Measurements from ENCODE around the gene IGLL5. TPM values are rescaled to one million over a fixed set of nuclear protein-coding genes. Genes with fewer than 3 reads are reported as not detected.

IGLL5 gene
- total RNA-seq, 1 donor from 2014 or later: not detected

DNA sequence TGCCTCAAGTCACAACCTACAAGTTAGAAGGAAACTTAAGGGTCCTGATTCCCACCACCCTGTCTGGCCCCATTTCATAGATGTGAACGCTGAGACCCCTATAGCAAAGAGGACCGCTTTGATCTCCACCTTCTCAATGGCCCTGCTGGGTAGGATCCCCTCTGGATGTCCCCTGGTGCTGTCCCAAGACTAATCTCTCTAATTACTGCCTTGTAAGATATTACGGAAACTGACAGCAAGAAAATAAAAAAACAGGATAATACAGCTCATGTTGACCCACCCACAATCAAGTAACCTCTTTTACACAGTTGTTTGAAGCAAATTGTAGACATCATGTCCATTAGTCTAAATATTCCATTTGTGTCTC lies 20.9 kb downstream of the IGLL5 start:
- ATAC-seq (no peak), DNase-seq (ENCODE audit: missing footprints) (no peak)
- intact Hi-C loops (cut with DNase I): no loop called here

DNA sequence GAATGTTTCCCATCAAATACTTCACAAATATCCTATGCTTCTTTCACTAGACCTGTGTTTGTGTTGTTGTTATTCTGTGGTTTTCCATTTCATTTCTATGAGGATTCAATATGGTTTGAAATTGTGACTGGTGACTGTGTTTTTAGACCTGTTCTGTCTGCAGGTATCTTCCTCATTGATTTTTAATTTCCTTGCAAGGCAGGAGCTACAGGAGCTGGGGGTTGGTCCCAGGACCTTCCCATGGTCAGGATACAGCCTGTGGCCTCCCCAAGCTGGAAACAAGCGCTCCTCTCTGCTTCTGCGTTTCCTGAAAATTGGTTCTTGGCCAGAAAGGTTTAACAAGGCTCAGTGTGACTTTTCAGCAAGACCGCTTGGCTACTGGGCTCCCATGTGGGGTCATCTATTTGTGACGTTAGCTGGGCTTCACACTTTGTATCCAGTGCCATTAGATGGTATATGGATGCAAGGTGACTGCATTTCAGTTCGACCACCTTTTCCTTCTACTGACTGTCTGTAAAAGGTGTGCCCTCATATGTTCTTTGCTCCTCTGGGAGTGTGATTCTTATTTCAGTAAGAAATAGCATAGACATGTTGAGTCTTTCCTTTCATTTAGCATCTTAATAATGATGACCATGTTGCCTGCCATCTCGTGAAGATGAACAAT lies 21.5 kb downstream of the IGLL5 start:
- intact Hi-C loops (cut with DNase I): no loop called here
- no peak for ATAC-seq
- DNase-seq (ENCODE audit: missing footprints): no peak

DNA sequence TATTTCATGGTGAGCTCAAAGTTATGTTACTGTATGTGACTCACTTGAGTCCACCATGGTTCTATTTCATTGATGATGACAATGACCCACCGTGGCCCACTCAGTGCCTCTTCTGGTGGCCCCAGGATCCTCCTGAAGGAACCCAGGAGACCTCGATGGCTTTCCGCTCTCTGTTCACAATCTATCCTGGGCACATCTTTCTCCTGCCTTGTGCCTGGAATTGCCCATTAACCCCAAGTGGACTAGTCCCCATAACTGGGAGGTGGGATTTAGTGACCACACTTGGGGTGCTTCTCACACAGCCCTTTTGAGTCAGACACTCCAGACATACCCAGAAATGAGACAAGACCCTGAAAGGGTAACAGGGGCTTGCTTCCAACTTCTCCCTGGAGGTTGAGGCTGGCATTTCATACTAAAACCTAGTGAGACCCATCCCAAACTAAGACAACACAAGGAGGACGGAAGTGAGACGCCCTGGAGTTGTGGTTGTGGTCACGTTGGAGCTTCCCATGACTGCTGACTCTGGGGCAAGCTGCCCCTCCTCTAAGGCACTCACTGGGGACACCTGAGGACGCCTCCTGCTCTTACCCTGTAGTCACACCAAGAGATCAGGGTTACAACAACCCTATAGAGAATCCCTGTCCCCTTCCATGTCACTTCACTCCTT lies 22.1 kb downstream of the IGLL5 start:
- ATAC-seq (no peak), DNase-seq (ENCODE audit: missing footprints) (no peak)
- intact Hi-C loops (cut with DNase I): no loop called here

DNA sequence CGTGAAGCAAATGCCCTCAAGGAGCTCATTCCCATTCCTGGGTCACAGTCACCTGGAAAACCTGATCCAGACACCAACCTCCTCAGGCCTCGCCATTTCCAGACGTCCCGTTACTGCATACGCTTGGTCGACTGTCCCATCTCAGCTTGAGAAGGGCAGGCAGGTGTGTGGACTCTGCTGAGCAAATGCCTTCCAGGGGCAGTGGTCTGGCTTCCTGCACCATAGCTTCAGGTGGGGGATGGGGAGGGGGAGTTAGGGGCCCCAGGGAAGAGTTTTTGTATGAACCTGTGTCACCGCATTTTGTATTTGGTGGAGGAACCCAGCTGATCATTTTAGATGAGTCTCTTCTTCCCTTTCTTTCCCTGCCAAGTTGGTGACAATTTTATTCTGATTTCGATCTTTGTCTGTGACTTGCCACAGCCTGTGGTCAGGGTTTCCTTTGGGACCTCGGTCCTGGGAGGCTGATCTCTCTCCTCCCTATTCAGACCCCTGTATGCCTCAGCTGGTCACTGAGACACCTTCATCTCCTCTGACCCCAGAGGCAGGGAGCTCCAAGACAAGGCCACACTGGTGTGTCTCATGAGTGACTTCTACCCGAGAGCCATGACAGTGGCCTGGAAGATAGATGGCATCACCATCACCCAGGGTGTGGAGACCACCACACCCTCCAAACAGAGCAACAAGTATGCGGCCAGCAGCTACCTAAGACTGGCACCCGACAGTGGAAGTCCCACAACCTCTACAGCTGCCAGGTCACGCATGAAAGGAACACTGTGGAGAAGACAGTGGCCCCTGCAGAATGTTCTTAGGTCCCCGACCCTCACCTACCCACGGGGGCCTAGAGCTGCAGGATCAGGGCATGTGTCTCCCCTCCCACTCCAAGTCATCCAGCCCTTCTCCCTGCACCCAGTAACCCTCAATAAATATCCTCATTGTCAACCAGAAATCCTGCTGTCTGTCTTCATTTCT lies 22.9 kb downstream of the IGLL5 start:
- DNase-seq (ENCODE audit: missing footprints) (no peak), ATAC-seq (no peak)
- intact Hi-C loops (cut with DNase I): no loop called here

DNA sequence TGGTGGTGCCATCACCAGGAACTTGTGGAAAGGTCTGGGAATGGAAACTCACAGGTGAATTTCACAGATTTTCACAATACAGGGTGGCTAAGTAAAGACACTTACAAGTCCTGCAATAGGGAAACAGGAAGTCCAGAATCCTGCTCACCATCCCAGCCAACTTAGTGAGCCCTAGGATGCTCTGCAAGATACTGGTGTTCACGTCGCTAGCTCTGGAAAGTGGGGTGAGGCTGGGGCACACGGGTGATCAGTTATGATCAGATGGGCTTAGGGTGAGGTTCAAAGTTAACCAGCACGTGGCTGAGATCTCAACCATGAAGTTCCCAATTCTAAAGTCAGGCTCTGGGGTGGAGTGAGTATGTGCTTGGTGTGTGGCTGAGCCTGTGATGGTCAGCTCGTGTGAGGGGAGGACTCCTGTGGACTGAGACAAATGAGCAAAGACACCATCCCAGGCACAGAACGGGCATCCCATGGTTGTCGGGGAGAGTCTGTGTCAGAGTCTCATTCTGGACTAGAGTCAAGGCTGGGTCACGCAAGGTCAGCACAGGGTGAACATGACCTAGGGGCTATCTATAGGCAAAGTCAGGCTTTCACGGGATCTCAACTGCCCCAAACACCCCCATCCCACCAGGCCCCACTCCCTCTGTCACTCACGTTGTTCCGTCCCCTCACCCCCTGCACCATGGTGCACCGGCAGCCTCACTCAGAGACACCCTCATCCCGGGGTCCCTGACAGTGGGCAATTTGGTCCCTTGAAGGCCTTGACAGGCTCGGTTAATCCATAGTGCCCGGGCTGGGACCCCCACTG lies 23.9 kb downstream of the IGLL5 start:
- intact Hi-C loops (cut with DNase I): no loop called here
- no peak for ATAC-seq
- DNase-seq (ENCODE audit: missing footprints): no peak

DNA sequence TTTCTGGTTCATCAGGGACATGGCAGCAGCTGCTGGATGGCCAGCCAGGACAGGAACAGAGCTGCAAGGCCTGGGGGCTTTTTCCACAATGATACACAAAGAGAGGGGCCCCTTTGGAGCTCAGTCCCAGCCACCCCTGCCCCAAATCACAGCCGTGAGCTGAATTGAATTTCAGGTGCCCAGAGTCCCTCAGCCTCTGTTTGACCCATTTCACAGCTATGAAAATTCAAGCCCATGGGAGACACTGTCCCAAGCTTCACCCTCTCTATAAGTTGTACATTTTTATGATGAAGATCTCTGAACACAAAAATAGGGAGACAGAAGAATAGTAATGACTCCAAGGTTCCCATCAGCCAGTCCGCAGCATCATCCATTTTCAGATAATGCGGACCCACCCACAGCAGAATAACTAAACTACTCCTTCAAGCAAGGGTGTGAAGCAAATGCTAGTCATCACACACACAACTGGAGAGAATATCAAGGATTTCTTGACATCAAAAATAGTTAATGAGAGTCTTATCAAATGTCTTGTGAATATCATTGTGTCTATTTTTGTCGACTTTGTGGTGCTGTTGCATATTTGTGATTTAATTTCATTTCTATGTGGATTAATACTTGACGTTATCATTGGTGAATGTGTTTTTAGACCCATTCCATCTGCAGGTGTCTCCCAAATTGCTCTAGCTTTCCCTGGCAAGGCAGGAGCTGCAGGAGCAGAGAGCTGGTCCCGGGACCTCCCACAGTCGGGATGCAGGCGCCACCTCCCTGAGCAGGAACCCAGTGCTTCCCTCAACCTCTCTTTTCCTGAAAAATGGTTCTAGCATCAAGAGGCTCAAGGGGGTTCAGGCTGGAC lies 24.7 kb downstream of the IGLL5 start:
- intact Hi-C loops (cut with DNase I): no loop called here
- no peak for DNase-seq (ENCODE audit: missing footprints)
- no peak for ATAC-seq

DNA sequence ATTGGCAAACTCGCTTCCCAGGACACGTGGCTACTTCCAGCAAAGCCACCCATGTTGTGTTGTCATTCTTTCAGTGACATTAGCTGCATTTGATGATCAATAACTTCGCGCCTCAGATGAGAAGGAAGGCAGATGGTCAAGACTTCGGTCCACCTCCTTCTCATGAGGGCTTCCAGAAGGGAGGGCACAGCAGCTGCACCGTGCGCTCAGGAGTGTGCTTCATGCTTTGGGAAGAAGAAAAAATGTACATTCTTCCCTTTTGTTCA lies 25.3 kb downstream of the IGLL5 start:
- intact Hi-C loops (cut with DNase I): no loop called here
- DNase-seq (ENCODE audit: missing footprints): no peak
- no peak for ATAC-seq

DNA sequence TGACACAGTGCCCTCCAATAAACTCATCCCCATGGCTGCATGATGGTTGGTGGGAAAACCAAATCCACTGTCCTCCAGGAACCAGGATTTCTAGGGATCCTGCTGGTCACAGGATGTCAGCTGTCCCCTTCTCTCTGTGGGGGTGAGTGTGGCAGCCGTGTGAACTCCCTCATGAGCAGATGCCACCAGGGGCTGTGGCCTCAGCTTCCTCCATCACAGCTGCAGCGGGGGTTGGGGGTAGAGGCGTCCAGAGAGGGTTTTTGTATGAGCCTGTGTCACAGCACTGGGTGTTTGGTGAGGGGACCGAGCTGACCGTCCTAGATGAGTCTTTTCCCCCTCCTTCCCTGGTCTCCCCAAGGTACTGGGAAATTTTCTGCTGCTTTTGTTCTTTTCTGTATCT lies 26.4 kb downstream of the IGLL5 start:
- intact Hi-C loops (cut with DNase I): no loop called here
- DNase-seq (ENCODE audit: missing footprints) (no peak), ATAC-seq (no peak)

DNA sequence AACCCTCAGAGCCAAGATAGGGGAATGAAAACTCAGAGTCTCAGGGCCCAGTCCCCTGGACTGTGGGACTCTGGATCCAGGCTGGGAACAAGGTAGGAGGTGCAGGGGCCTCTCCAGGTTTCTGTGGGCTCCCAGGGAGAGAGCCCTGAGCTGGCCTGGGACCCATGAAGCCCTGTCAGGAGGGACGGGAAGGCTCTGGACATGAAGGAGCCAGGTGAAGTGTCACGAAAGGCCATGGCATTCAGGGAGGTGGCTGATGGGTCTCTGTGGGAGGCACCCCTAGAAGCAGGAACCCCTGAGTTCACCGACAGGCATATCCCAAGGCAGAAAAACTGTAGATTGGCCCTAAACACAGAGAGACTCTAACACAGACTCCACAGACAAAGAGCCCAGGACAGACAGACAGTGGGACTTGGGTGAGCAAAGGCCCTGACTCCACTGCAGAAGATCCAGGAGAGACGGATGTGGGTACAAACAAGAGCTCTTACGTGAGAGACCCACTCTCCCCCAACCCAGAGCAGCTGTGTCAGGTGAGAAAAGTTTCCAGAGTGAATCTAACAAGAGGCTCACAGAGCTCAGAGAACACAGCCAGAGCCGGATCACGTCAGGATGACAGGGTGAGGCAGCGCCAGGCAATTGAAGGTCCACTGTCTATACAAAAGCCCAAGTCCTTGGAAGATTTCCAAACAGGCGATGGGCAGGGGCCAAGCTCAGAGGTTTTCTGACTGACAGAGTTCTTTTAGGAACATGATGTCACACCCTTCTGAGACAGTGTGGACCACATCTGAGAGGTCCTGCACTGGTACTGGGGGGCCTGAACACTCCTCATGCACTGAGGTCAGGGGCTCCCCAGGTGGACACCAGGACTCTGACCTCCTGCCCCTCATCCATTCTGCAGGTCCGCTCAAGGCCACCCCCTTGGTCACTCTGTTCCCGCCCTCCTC lies 27.4 kb downstream of the IGLL5 start:
- intact Hi-C loops (cut with DNase I): no loop called here
- DNase-seq (ENCODE audit: missing footprints): no peak
- ATAC-seq: no peak

DNA sequence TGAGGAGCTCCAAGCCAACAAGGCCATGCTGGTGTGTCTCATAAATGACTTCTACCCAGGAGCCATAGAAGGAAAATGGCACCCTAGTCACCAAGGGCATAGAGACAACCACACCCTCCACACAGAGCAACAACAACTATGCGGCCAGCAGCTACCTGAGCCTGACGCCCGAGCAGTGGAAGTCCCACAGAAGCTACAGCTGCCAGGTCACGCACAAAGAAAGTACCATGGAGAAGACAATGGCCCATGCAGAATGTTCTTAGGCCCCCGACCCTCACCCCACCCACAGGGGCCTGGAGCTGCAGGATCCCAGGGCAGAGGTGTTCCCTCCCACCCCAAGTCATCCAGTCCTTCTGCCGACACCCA lies 28.0 kb downstream of the IGLL5 start:
- intact Hi-C loops (cut with DNase I): no loop called here

DNA sequence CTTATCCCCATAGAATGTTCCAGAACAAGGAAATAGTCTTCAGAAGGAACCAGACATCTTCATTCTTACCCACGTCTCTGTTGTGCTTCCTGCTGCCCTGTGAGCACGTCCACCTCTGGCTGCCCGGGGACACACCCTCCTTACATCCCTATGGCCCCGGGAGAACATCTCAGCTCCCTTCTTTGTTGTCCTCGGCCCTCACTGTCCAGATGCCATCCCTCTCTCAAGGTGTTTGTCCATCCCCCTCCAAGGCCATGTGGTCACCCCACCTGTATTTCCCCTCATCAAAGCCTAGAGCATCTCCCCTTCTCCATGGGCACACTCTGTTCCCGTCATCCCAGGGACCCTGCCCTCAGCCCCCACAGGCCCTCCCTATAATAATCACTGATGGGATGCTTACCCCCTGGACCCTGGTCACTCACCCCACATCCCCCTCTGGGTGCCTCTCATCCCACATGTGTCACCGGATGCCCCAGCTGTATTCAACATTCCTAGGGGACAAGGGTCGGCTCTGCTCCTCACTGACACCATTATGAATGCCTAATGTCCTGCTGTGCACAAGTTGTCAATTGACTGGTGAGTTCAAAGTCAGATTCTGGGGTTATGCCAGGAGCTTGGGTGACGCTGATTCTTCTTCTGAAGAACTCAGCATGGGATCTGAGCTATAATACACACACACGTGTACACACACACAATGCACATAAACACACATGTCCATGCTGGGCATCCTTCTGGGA lies 28.8 kb downstream of the IGLL5 start:
- DNase-seq (ENCODE audit: missing footprints) (no peak), ATAC-seq (no peak)
- intact Hi-C loops (cut with DNase I): no loop called here

More for the DNA sequence above, 28.0 kb downstream of the IGLL5 start:
- ATAC-seq: no peak
- DNase-seq (ENCODE audit: missing footprints): no peak

DNA sequence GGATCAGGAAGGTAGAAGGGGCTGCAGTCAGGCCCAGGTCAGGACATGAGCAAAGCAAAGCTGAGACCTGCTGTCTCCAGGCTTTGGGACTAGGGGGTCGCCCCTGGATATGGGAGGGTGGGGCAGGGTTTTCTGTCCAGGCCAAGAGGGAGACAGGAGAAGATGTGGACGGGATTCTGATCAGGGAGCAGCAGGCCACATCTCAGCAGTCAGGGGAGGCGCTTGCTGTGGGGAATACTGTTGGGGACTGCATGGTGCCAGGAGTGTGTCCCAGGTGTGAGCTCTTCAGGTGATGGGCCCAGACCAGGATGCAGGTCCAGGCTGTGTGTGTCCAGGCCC lies 29.3 kb downstream of the IGLL5 start:
- DNase-seq (ENCODE audit: missing footprints): no peak
- no peak for ATAC-seq
- intact Hi-C loops (cut with DNase I): no loop called here

DNA sequence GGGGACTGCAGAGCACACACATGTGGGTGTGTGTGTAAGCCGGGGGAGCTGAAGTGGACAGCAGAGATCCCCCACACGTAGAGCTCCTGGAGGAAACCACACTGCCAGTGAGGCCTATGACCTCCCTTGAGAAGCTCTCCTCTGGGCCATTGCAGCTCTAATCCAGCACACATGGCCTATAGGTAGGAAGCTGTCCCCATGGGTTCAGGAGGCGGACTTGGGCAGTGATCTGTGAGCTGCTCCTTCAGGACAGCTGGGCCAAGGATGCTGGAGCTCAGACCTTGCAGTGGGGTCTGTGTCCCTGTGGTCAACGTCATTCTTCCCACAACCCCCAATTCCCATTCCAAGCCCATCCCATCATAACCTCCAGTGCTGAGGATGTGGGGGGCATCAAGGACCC lies 29.8 kb downstream of the IGLL5 start:
- DNase-seq (ENCODE audit: missing footprints) (no peak), ATAC-seq (no peak)
- intact Hi-C loops (cut with DNase I): no loop called here

DNA sequence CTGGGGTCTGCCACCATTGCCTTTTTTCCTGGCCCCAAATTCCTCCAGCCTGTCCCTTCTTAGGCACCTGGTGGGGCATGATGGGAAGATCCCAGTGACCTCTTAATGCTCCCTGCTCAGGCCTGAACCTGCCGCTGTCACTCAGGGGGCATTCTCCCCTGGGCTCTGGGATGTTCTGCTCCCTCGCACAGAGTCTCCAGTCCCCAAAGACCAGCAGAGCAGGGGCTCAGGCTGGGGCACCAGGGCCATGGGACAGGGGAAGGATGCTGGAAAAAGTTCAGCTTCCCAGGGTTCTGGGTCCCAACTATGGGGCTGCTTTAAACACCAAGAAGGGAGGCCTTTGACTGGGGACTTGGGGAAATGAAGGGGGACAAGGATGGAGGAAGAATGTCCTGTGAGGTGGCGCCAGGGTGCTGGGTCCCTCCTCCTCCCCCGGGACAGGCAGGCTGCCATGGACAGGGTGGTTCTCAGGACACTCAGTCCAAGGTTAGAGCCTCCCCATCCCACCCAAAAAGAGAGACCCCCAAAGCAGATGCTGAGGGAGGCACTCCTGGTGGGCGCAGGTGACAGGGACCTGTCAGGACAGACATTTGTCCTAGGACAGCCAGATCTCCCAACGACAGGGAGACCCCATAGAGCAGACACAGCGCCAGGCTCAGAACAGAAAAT lies 30.8 kb downstream of the IGLL5 start:
- DNase-seq (ENCODE audit: missing footprints) (no peak), ATAC-seq (no peak)
- intact Hi-C loops (cut with DNase I): no loop called here

DNA sequence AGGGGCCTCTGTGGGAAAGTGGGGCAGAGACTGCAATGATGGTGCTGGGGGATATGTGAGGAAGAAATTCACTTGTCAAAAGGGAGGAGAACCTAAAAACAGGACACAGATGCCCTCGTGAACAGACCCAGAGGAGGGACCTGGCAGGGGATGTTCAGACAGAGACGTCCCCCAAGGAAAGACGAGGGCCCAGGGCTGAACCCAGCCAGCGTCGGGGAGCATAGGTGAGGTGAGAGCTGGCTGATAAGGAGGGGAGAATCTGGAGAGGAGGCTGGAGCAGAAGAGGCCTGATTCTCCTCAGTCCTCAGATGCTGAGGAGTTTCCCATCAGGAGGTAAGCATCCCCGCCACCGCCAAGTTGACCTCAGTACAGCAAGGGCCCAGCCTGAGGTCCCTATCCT lies 31.4 kb downstream of the IGLL5 start:
- intact Hi-C loops (cut with DNase I): no loop called here
- ATAC-seq (no peak), DNase-seq (ENCODE audit: missing footprints) (no peak)

DNA sequence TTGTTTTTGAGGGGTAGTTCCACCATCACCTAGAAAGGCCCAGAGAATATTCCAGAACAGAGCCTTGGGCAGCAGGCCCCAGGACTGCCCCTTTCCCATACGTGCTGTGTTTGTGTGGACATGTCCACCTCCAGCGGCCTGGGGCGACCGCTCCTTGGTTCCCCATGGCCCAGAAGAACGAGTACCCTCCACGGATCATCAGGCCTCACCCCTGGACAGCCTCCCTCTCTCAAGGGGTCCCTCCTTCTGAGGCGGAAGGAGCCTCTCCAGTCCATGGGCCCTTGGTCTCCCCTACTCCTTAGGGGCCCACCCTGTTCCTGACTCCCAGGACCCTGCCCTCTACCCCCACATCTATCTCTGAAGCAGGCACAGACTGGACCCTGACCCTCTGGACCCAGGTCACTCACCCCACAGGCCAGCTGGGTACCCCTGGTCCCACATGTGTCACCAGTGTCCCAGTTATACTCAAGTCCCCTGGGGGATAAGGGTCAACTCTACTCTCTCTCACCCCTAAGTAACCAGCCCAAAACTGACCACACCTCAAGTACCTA lies 32.6 kb downstream of the IGLL5 start:
- intact Hi-C loops (cut with DNase I): no loop called here
- ATAC-seq (no peak), DNase-seq (ENCODE audit: missing footprints) (no peak)

All from Right ventricle myocardium inferior (tissue), 1 donor.